Measurements from ENCODE around the gene RBMS1. TPM values are rescaled to one million over a fixed set of nuclear protein-coding genes. Genes with fewer than 3 reads are reported as not detected.

Gene RBMS1
- total RNA-seq, 1 donor = 111 TPM

GRCh38 chr2:160477032-160477431, 16.6 kb downstream of the RBMS1 start:
- H3K27me3 ChIP-seq (ENCODE audit: insufficient read depth, low read length) = no peaks in the 10 kb centered on the region
- H3K27ac ChIP-seq (ENCODE audit: low read depth, low read length) = no peak overlapping the region
- peaks cover 22% of the 10 kb centered on the region for H4K20me1 ChIP-seq (ENCODE audit: insufficient read depth, low read length)
- H3K4me1 ChIP-seq (ENCODE audit: insufficient read depth, low read length) = peaks cover 19% of the 10 kb centered on the region
- H3K4me2 ChIP-seq (ENCODE audit: insufficient read depth, low read length) = no peak overlapping the region
- H3K4me3 ChIP-seq (ENCODE audit: insufficient read depth, low read length) = no peak overlapping the region
- H2AFZ ChIP-seq (ENCODE audit: low read length) = no peak overlapping the region
- H3K79me2 ChIP-seq (ENCODE audit: insufficient read depth, low read length) = peaks cover 91% of the 10 kb centered on the region
- TF ChIP-seq CTCF (IDR thresholded peaks at IDR 0.05; ENCODE audit: extremely low read depth, low read depth, low read length) = no peak
- H3K36me3 ChIP-seq (ENCODE audit: insufficient read depth, low read length) = no peaks in the 10 kb centered on the region
- no peaks in the 10 kb centered on the region for H3K9me3 ChIP-seq (ENCODE audit: low read depth, low read length)
- DNase-seq (ENCODE audit: insufficient read length, low spot score, missing footprints) = no peak

GRCh38 chr2:160474891-160475787, 18.5 kb downstream of the RBMS1 start:
- peaks cover 19% of the 10 kb centered on the region for H3K4me1 ChIP-seq (ENCODE audit: insufficient read depth, low read length)
- H2AFZ ChIP-seq (ENCODE audit: low read length) = peak overlapping the region; percentile 40
- H3K4me2 ChIP-seq (ENCODE audit: insufficient read depth, low read length) = peak overlapping the region; percentile 64
- H3K4me3 ChIP-seq (ENCODE audit: insufficient read depth, low read length) = peak overlapping the region; percentile 33
- TF ChIP-seq CTCF (IDR thresholded peaks at IDR 0.05; ENCODE audit: extremely low read depth, low read depth, low read length) = no peak
- H3K27me3 ChIP-seq (ENCODE audit: insufficient read depth, low read length) = no peaks in the 10 kb centered on the region
- H3K79me2 ChIP-seq (ENCODE audit: insufficient read depth, low read length) = peaks cover 87% of the 10 kb centered on the region
- no peaks in the 10 kb centered on the region for H3K9me3 ChIP-seq (ENCODE audit: low read depth, low read length)
- peak; percentile 38 for DNase-seq (ENCODE audit: insufficient read length, low spot score, missing footprints)
- peaks cover 24% of the 10 kb centered on the region for H4K20me1 ChIP-seq (ENCODE audit: insufficient read depth, low read length)
- no peaks in the 10 kb centered on the region for H3K36me3 ChIP-seq (ENCODE audit: insufficient read depth, low read length)
- H3K27ac ChIP-seq (ENCODE audit: low read depth, low read length) = peak overlapping the region; percentile 71

- Histone ChIP-seq H3K36me3 (ENCODE audit: insufficient read depth, low read length) (no peaks in the 10 kb centered on the region), H4K20me1 (ENCODE audit: insufficient read depth, low read length) (peaks cover 21% of the 10 kb centered on the region), H2AFZ (ENCODE audit: low read length) (no peak overlapping the region), H3K9me3 (ENCODE audit: low read depth, low read length) (no peaks in the 10 kb centered on the region), H3K4me1 (ENCODE audit: insufficient read depth, low read length) (peaks cover 19% of the 10 kb centered on the region), H3K4me3 (ENCODE audit: insufficient read depth, low read length) (no peak overlapping the region), H3K79me2 (ENCODE audit: insufficient read depth, low read length) (peaks cover 87% of the 10 kb centered on the region), H3K27ac (ENCODE audit: low read depth, low read length) (no peak overlapping the region), H3K27me3 (ENCODE audit: insufficient read depth, low read length) (no peaks in the 10 kb centered on the region), H3K4me2 (ENCODE audit: insufficient read depth, low read length) (no peak overlapping the region)
- DNase-seq (ENCODE audit: insufficient read length, low spot score, missing footprints) = no peak
- TF ChIP-seq CTCF (IDR thresholded peaks at IDR 0.05; ENCODE audit: extremely low read depth, low read depth, low read length) = no peak
These were observed 19.3 kb downstream of the RBMS1 start for GRCh38 chr2:160474319-160474645.

- no peaks in the 10 kb centered on the region for H3K27me3 ChIP-seq (ENCODE audit: insufficient read depth, low read length)
- no peaks in the 10 kb centered on the region for H3K36me3 ChIP-seq (ENCODE audit: insufficient read depth, low read length)
- no peak overlapping the region for H3K4me3 ChIP-seq (ENCODE audit: insufficient read depth, low read length)
- no peaks in the 10 kb centered on the region for H3K9me3 ChIP-seq (ENCODE audit: low read depth, low read length)
- peaks cover 87% of the 10 kb centered on the region for H3K79me2 ChIP-seq (ENCODE audit: insufficient read depth, low read length)
- H3K4me2 ChIP-seq (ENCODE audit: insufficient read depth, low read length) = no peak overlapping the region
- no peak for DNase-seq (ENCODE audit: insufficient read length, low spot score, missing footprints)
- peaks cover 19% of the 10 kb centered on the region for H3K4me1 ChIP-seq (ENCODE audit: insufficient read depth, low read length)
- H4K20me1 ChIP-seq (ENCODE audit: insufficient read depth, low read length) = peaks cover 15% of the 10 kb centered on the region
- no peak for TF ChIP-seq CTCF (IDR thresholded peaks at IDR 0.05; ENCODE audit: extremely low read depth, low read depth, low read length)
- H2AFZ ChIP-seq (ENCODE audit: low read length) = no peak overlapping the region
- no peak overlapping the region for H3K27ac ChIP-seq (ENCODE audit: low read depth, low read length)
These were observed 19.9 kb downstream of the RBMS1 start for GRCh38 chr2:160473468-160474318.
